CD4-positive, alpha-beta T cell treated with Interleukin-17A for 1 hour (primary cell): ENCODE results near the gene UBC.
"Not testable (repeated sequence)": the region's sequence is repeated elsewhere in the genome, so short reads cannot be mapped to it uniquely, and the experiment has no call there.

Experiments used
- DNase-seq: peaks from one replicate; pipeline ENCODE4 v3.0.0-alpha.2; 2020

The UBC gene

DNA sequence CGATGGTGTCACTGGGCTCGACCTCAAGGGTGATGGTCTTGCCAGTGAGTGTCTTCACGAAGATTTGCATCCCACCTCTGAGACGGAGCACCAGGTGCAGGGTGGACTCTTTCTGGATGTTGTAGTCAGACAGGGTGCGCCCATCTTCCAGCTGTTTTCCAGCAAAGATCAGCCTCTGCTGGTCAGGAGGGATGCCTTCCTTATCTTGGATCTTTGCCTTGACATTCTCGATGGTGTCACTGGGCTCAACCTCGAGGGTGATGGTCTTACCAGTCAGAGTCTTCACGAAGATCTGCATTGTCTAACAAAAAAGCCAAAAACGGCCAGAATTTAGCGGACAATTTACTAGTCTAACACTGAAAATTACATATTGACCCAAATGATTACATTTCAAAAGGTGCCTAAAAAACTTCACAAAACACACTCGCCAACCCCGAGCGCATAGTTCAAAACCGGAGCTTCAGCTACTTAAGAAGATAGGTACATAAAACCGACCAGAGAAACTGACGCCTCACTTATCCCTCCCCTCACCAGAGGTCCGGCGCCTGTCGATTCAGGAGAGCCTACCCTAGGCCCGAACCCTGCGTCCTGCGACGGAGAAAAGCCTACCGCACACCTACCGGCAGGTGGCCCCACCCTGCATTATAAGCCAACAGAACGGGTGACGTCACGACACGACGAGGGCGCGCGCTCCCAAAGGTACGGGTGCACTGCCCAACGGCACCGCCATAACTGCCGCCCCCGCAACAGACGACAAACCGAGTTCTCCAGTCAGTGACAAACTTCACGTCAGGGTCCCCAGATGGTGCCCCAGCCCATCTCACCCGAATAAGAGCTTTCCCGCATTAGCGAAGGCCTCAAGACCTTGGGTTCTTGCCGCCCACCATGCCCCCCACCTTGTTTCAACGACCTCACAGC, 717 bp downstream of the UBC start:
- DNase-seq = peak; percentile 94

DNA sequence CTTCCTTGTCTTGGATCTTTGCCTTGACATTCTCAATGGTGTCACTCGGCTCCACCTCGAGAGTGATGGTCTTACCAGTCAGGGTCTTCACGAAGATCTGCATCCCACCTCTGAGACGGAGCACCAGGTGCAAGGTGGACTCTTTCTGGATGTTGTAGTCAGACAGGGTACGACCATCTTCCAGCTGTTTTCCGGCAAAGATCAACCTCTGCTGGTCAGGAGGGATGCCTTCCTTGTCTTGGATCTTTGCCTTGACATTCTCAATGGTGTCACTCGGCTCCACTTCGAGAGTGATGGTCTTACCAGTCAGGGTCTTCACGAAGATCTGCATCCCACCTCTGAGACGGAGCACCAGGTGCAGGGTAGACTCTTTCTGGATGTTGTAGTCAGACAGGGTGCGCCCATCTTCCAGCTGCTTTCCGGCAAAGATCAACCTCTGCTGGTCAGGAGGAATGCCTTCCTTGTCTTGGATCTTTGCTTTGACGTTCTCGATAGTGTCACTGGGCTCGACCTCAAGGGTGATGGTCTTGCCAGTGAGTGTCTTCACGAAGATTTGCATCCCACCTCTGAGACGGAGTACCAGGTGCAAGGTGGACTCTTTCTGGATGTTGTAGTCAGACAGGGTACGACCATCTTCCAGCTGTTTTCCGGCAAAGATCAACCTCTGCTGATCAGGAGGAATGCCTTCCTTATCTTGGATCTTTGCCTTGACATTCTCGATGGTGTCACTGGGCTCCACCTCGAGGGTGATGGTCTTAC, 1.7 kb downstream of the UBC start:
- DNase-seq = peak; percentile 22

DNA sequence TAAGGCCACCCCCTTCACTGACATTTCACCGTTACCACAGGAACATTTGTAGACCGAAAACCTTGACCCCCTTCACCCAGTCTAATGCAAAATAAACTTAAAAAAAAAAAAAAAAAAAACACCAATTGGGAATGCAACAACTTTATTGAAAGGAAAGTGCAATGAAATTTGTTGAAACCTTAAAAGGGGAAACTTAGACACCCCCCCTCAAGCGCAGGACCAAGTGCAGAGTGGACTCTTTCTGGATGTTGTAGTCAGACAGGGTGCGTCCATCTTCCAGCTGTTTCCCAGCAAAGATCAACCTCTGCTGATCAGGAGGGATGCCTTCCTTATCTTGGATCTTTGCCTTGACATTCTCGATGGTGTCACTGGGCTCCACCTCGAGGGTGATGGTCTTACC, 2.9 kb downstream of the UBC start:
- DNase-seq = not testable (repeated sequence)

DNA sequence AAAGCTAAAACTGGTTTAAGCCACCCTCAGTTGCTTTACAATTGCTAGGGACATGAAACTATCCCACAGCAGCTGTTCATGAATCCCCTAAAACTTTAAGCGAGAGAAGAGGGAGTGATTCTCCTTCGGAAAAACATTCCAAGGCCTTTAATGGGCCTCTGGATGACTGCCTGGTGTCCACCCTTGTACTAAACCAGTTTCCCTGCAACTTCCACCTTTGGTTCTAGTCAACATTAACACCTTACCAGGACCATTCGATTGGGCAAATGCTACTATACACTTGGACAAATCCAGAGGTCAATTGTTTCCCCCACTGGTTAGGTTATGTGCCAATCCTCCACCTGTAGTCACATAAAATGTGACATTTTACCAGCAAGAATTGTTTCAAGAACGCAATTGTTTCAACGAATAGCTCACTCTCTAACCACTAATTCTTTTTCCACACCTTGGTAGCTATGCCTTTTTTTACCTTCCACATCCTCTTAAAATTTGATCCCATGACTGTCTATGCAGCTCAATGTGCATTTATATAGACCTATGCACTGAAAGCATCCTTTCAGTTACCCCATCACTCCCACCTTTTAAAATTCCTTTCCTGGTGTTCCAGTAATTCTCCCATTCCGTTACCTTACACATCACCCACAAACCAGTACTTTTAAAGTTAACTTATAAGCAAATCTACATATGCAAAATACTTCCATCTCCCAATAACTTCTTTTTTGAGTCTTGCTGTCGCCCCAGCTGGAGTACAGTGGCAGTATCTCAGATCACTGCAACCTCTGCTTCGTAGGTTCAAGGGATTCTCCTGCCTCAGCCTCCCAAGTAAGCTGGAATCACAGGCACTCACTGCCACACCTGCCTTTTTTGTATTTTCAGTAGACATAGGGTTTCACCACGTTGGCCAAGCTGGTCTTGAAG, 3.6 kb downstream of the UBC start:
- peak; percentile 52 for DNase-seq

DNA sequence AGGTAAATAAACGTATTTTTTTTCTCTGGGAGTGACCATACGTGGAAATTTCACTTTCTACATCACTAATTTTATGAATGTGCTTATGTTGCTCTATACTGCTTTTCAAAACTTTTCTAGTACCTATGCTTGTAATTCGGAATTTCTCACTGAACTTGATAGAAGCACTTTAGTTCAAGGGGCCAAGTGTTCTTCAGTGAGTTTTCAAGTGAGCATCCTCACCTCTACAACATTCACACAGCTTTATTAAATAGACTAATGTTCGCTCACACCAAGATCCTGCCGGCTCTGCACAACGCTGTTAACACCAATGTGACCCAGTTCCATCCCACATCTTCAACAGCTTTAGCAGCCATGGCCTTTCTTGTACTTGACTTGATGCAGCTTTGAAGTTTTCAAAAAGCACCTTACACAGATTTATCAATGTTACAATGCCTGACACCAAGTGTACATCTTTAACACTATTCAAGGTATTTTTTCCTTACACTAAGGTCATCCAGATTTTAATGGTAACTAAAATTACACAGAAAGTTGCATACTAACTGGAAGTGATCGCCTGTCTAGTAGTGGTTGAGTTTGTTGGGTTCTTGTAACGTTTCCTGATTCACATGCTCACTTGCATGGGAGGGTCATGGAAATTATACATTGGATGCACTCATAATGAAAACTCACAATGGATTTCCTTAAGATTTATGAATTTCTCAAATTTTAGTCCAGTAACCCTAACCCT, 4.5 kb downstream of the UBC start:
- DNase-seq = peak; percentile 44

DNA sequence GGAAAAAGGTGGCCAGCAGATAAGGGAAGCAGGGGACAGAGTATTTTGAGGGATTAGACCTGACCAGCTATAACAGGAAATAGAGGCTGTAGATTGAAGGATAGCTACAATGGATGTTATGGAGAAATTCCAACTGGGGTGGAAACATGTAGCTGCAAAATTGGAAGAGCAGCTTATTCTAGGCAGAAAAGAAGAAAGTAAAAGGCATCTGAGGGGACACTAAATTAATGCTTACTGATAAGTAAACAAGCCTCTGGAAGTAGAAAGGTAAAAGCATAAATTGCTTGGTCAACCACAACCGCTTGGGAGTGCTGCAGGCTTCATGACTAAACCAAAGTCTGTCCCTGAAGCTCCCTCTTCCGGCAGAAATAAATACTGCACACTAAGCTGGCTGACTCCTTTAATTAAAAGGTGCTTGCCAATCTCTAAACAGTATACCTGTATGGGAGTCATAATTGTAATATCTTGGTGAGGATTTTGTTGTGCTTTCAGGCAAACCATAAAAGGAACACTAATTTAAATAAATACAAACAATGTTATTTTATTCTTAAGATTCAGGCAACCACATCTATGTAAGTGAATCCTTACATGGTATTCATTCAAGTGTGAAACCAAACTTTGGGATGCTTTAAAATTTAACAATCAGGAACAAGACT, 7.7 kb downstream of the UBC start:
- DNase-seq = peak; percentile 96

DNA sequence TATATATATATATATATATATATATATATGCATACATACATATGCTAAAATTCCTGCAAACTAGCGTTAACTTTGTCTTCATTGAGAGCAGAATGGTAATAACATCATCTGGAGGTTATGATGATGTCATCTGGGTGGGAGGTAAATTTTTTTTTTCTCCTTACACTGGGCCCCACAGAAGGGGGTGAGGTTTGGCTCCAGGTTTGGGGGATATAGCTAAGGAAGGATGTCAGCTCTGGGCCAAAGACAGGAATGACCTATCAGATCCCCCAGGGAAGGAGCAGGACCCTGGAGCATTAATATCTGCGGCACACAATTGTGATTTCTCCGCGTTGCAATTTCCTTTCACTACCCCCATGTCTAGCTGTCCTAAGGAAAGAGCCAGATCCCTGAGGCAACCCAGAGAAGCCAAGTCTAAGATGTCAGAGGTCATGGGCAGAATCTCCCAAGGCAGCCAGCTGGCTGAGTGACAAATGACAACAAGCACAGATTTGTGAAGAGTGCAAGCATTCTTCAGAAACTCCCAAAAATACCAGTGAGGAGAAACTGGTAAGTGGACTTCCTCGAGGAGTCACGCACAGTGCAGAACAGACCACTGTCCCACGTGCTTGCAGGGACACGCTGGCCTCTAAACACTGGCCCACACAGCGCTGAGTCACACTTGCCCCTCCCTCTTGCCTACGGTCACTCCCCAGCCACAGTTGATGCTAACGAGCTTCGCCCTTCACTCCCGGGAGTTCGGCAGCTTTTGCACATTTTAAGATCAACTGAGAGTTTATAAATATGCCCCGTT, 9.9 kb downstream of the UBC start:
- DNase-seq = no peak

DNA sequence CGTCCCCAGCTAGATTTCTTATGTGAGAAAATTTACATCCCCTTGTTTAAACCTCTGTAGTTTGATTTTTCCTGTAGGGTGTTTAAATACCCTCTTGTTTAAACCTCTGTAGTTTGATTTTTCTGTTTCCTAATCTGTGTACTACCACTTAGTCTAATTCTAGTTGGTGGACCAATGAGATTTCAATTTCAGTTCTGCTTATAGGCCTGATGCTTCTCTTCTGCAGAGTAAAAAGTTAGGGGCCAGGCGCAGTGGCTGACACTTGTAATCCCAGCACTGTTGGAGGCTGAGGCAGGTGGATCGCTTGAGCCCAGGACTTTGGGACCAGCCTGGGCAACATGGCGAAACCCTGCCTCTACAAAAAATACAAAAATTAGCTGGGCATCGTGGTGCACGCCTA, 11.5 kb downstream of the UBC start:
- no peak for DNase-seq

DNA sequence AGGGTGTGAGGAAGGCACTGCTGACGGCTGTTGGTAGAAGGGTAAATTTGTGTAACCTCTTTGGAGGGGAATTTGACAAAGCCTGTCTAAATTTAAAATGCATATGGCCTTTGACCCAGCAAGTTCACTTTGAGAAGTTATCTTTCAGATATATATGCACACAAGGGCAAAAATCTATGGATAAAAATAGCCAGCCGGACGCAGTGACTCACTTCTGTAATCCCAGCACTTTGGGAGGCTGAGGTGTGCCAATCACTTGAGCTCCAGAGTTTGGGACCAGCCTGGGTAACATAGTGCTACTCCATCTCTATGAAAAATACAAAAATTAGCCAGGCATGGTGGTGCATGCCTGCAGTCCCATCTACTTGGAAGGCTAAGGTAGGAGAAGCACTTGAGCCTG, 13.4 kb downstream of the UBC start:
- DNase-seq = no peak

DNA sequence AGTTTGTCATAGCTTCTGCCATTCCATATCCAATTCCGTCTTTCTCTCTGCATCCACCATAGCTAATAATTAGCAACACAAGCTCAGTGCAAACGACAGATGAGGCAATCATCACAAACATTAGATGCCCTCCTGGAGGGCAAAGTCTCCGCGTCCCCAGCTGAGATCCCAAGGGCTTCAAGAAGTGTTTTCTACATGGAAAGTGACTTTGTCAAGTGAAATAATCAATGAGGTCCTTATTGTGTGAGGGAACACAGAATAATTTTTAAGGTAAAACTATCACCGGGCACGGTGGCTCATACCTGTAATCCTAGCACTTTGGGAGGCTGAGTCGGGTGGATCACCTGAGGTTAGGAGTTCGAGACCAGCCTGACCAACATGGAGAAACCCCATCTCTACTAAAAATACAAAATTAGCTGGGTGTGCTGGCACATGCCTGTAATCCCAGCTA, 14.1 kb downstream of the UBC start:
- DNase-seq = not testable (repeated sequence)

DNA sequence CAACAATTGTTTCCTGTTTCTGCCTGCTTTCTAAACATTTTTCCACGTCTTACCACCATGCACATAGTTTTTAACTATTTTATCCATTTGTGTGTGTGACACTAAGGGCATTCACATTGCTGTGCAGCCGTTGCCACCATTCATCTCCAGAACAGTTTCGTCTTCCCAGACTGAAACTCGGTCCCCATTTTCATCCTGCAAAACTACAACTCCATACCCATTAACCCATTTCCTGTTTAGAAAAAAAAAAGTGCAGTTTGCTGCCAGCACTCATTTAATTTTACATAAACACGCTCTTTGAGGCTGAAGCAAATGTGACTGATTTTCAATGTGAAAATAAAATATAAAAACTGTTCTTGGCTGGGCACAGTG, 15.5 kb downstream of the UBC start:
- no peak for DNase-seq

DNA sequence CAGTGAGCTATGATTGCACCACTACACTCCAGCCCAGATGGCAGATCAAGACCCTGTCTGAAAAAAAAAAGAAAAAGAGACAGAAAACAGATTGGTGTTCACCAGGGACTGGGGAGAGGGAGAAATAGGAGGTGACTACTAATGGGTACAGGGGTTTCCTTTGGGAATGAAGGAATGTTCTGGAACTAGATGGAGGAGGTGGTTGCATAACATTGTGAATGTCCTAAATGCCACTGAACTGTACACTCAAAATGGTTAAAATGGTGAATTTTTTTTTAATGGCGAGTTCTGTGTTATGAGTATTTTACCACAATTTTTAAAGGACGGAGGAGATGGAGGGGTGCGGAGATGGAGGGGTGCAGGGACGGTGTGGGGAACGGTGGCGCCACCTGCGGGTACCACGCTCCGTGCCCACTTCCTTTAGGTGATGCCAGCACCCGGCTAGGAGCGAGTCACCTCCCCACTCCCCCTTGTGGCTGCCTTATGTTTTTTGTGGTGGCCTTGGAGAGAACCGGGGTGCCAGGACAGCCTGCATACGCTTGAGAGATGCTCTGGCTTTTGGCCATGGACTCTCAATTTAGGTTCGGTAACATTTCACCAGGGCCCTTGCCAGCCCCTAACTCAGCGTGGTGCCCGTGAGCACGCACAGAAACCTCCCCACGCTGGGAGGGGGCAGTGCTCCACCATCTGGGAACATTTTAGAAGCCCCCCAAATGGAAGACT, 16.1 kb downstream of the UBC start:
- peak; percentile 71 for DNase-seq

DNA sequence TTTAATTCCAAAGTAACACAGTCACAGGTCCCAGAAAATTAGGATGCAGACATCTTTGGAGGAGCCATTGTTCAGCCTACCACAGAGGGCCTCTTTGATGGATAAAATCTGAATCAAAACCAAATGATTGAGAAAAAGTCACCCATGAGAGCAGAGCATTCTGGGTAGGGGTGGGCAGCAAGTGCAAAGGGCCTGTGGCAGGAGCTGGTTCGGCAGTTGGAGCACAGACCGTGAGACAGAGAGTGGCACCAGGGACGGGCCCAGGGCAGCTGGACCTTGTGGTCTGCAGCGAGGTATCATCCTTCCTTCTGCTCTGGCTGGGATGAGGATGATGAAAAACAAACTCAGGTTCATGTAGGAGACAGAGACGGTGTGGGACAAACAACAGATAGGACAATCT, 18.0 kb downstream of the UBC start:
- DNase-seq = no peak

DNA sequence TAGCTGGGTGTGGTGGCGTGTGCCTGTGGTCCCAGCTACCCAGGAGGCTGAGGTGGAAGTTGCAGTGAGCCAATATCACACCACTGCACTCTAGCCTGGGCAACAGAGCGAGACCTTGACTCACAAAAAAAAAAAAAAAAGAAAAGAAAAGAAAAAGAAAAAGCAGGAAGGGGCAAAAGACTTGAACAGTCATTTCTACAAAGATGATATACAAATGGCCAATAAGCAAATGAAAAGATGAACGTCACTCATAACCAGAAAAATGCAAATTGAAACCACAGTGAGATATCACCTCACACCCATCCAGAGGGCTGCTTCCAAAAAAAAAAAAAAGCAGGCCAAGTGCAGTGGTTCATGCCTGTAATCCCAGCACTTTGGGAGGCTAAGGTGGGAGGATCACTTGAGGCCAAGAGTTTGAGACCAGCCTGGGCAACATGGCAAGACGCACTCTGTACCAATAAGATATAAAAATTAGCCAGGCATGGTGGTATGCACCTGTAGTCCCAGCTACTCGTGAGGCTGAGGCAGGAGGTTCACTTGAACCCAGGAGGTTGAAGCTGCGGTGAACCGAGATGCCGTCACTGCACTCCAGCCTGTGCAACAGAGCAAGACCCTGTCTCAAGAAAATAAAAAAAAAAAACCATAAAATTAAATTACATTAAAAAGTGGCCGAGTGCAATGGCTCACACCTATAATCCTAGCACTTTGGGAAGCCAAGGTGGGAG, 20.5 kb downstream of the UBC start:
- DNase-seq = no peak

DNA sequence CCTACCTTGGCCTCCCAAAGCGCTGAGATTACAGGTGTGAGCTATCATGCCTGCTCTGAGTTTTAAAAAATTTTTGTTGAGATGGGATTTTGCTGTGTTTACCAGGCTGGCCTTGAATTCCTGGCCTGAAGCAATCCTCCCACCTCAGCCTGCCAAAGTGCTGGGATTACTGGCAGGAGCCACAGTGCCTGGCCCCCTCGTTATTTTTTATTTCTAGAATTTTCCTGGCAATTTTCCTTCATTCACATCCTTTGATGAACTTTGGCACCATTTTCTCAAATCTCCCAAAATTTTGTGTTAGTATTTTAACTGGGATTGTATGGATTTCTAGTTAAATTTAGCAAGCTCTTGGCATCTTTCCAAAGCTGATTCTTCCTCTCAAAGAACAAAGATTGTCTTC, 26.2 kb downstream of the UBC start:
- no peak for DNase-seq

DNA sequence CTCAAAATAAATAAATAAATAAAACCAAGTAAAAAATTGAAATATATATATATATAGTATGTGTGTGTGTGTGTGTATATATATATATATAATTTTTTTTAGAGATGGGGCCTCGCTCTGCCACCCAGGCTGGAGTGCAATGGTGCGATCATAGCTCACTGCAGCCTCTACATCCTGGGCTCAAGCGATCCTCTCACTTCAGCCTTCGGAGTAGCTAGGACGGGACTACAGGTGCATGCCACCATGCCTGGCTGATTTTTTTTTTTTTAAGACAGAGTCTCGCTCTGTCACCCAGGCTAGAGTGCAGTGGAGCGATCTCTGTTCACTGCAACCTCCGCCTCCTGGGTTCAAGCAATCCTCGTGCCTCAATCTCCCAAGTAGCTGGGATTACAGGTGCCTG, 26.7 kb downstream of the UBC start:
- not testable (repeated sequence) for DNase-seq

DNA sequence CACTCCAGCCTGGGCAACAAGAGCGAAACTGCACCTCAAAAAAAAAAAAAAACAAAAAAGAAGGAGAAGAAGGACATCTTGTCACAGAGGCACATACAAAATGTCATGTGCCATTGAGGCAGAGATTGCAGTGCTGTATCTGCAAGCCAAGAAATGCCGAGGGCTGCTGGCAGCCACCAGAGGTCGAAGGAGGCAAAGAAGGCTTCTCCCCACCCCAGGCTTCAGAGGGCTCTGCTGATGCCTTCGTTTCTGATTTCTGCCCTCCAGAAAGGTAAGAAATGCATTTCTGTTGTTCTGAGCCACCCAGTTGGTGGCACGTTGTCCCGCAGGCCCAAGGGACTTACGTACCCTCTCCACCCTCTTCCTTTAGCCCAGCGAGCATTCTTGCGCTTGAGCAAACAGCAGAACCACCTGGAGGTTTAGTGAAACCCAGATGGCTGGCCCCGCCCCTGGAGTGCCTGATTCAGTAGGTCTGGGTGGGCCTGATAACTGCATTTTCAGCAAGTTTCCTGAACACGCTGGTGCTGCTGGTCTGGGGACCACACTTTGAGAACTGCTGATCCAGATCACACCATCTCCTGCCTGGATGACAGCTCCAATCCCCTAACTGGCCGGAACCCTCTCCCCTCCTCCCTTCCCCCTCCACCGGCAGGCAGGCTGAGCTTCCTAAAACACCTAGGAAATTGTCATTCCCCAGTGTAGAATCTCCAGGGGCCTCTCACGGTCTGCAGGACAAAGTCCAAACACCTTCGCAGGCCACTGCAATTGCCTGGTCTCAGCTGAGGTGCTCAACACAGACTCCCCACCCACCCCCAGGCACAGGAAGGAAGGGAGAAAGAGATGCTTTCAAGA, 29.6 kb downstream of the UBC start:
- no peak for DNase-seq
